Erythroblast (primary cell): Measurements from ENCODE around the gene RAD51B.
"Not testable (repeated sequence)": the region's sequence is repeated elsewhere in the genome, so short reads cannot be mapped to it uniquely, and the experiment has no call there.

Experiments used
- DNase-seq, 2 experiments: peaks; one replicate each; lab custom pipeline; 2025; lab: John Stamatoyannopoulos, UW
- GATA1 ChIP-seq: IDR thresholded peaks from 2 replicates; pipeline ENCODE4 v1.6.1; 2011; ENCODE audit warnings: low read depth, mild to moderate bottlenecking, control low read depth, low read length, moderate library complexity
- POLR2A ChIP-seq: IDR thresholded peaks from 2 replicates; pipeline ENCODE4 v1.6.1; 2011; ENCODE audit warnings: mild to moderate bottlenecking, low read length

Gene RAD51B

DNA sequence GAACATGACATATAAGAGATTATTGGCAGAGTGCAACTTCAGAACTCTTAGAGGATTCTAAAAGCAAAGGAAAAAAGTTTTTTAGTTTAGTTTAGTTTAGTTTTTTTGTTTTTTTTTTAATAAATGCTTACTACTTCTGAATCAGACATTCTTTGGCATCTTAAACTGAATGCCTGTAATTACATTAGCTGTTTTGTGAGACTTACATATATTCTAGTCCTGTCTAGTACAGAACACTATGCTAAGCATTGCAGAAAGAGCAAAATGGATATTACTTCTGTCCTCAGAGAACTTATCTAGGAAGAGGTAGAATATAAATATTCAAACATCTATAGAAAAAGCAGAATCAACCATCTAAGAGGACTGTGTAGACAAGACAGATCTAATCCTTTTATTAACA is 133.2 kb downstream of the RAD51B start:
- no peak for DNase-seq
- TF ChIP-seq POLR2A (no peak), GATA1 (no peak)

DNA sequence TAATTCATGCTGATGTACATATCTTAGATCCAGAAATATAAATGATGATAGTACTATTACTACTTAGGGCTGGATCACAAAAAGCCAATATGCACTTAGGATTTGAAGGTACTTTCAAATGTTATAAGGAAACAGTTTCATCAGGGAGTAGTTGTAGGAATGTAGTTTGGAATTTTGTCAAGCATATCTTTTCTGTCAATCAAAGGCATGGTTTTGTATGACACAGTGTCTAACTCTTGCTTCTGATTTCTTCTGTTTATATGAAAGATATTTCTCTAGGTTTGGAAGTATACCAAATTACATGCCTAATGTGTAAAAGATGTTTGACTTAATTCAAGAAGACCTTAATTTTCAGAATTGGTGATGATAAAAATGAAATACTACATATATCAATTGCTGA is 135.7 kb downstream of the RAD51B start:
- TF ChIP-seq POLR2A (no peak), GATA1 (no peak)
- DNase-seq = no peak

DNA sequence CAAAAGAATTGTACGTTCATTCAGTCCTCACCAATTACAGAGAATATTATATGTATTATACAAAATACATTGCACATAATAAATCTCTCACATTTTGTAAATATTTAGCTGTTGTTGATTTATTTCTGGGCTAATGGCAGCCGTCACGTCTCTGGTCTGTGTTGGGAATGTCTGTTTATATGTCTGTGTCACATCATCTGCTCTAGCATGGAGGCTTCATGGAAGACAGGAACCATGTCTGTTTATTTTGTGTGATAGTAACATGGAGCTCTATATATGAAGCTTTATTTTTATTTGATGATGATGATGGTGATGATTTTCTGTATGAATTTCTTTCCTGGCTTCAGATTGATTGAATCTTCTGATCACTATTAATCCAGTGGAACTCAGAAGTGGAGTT is 138.4 kb downstream of the RAD51B start:
- TF ChIP-seq POLR2A = no peak
- no peak for TF ChIP-seq GATA1
- no peak for DNase-seq

DNA sequence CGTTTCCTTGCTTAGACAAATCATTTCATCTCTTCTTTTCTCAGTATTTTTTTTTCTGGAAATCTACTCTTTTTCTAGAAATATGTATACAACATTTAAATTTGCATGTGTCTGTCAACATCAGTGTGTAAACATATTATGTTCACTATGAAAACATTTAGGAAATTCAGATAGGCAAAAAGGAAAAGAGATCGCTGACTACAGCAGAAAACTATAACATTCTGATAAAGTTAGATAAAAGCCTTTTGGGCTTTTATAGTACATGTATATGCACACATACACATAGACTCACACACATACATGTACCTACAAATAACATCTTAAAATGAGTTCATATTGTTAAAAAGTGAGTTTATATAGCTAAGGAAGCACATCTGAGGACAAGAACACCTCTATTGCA is 142.1 kb downstream of the RAD51B start:
- DNase-seq = no peak
- no peak for TF ChIP-seq GATA1
- TF ChIP-seq POLR2A = no peak

DNA sequence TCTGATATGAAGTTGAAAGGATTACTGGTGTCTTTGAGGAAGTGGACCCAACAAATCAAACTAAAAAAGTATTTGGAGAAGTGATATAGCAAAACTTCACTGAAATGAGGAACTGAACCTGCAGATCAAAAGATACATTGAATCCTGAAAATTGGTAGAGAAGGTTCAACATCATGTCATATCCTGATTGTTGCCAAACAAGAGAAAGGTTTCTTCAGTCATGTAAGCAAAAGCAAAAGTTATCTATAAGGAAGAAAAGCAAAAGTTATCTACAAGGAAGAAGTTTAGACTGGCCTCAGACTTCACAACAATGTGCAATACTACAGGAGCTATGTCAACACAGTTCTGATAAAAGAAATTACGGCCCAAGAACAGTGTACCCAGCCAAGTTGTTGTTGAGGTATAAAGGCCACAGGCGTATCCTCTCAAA is 142.7 kb downstream of the RAD51B start:
- DNase-seq = no peak

DNA sequence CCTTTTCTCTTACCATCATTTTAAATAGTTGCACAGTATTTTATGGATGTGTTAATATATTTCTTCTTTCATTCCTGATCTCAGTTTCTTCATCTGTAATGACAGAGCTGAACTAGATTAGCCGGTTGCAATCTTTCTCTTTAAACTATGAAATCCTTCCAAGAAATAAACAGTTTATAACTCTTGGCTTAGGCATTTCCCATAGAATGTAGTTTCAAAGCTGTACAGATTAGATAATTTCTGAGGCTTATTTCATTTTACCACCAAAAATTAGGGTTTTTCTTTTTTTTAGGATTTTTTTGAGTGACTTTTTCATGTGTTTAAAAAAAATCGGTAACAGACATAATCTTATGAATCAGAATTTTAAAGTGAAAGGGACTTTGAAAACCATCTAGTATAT is 144.0 kb downstream of the RAD51B start:
- no peak for DNase-seq
- no peak for TF ChIP-seq GATA1
- TF ChIP-seq POLR2A = no peak

More for the DNA sequence above, 142.7 kb downstream of the RAD51B start:
- TF ChIP-seq POLR2A (no peak), GATA1 (no peak)

DNA sequence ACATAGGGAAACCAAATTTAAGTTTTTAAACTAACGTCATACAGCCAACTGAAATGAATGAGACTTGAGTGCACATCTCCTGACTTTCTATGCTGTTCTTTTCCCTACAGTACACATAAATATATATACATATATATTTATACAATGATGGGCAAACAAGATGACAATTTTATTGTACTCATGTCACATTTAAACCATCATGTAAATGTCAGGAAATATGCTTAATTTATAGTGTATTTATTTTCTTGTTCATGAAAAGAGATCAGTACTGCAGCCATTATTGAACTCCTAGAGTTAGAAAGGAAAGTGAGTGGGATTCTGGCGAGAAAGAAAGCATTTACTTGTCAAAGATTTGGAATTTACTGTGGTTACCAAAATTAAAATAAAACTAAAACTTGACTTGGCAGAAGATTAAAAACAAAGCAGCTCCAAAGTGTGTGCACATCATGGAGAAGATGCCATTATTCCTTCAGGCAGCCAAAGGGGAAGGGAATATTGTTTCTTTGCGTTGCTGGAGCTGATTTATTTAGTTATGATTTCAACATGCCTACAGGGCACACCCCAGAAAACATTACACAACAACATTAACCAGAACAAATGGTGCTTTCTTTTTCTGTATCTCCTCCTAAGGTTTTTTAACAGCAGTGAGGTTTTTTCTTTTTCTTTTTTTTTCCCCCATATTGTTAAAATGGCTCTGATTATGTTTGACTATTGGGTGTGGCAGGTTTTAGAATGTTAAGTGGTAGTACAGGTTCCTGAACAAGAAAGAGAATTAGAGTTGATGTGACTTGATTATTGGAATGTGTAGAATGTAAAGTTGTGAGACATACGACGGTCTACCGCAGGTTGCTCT is 144.6 kb downstream of the RAD51B start:
- DNase-seq = no peak
- TF ChIP-seq GATA1 (no peak), POLR2A (no peak)

DNA sequence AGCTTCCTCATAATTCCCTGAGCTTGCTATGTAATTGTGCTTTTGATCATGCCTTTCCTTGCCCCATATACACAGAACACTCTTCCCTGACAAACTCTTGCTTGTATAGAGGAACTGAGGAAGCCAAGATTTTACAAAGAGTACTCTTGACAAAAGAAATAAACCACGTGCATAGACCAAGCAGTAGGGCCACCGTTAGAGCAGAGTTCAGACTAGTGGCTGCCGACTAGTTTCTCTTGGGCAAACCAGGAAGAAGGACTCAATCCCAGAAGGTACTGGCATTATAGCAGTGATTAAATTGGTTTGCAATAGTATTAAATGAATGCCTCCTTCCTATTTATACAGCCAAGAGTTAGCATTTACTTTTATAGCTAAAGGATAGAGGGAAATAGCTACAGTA is 146.1 kb downstream of the RAD51B start:
- TF ChIP-seq GATA1 (no peak), POLR2A (no peak)
- DNase-seq = no peak

DNA sequence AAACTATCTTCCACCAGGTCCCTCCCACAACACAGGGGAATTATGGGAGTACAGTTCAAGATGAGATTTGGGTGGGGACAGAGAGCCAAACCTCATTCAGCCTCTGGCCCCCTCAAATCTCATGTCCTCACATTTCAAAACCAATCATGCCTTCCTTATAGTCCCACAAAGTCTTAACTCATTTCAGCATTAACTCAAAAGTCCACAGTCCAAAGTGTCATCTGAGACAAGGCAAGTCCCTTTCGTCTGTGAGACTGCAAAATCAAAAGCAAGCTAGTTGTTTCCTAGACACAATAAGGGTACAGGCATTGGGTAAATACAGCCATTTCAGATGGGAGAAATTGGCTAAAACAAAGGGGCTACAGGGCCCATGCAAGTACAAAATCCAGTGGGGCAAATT is 147.6 kb downstream of the RAD51B start:
- TF ChIP-seq POLR2A (no peak), GATA1 (no peak)
- DNase-seq = no peak

DNA sequence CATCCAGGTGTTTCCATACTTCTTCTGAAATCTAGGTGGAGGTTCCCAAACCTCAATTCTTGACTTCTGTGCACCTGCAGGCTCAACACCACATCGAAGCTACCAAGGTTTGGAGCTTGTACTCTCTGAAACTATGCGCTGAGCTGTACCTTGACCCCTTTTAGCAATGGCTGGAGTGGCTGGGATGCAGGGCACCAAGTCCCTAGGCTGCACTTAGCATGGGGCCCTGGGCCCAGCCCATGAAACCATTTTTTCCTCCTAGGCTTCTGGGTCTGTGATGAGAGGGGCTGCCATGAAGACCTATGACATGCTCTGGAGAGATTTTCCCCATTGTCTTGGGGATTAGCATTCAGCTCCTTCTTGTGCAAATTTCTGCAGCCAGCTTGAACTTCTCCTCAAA is 148.4 kb downstream of the RAD51B start:
- DNase-seq = not testable (repeated sequence)

DNA sequence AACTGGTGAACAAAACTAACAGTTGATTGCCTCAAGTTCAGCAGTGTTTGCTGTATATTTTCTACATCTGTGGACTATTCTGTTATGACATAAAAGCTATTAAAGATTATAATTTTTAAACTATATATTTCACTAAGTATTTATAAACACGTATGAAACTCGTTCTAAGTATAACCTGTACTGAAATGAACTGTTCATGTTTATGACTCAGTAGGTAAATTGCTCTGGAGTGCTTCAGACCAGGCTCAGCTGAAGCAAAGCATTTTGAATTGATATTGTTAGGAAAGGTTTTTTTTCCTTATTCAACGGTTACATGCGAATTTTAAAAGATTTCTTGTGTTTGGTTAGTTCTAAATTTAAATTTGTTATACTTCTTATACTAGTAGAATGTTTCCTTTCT is 151.3 kb downstream of the RAD51B start:
- no peak for TF ChIP-seq POLR2A
- TF ChIP-seq GATA1 = no peak
- DNase-seq = no peak

DNA sequence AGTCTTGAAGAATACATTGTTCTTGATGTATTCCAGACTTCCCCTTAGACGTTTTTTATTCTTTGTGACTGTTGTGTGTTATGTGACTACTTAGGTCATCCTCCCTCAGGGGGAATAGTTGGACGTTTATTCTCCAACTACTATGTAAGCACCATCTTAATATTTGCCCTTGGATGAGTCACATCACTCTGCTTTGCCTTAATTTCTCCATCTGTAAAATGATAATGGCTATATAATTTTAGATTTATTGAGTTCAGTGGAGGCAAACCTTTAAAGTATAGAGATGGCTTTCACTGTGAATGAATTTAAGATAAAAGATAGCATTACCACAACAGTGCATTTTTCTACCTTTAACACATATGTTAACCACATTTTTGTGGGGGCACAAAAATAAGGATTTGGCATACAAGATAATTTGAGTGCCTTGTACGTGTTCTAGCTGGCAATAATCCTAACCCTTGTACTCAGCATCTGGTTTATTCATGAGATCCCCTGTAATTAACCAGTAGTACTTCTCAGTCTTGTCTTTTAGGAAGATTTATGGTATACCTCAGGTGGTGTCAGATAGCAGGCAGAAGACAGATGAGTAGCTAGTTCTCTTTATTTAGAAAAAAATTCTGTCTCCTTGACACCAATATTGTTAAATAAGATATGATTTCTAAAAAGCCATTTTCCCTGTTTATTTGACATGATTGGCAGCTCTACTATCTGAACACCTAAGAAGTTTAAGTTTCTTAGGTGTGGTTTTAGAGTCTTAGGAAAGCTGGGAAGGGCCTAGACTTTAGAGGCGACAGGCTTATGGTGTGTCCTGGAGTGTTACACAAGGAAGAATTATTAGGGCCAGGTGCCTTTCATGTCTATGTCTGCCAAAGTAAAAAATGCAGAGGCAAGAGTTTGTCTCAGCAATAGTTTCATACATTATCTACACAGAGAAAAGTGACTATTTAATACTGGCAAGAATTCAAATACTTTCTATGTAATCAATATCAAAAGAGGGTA is 152.3 kb downstream of the RAD51B start:
- TF ChIP-seq GATA1 = no peak
- no peak for TF ChIP-seq POLR2A
- DNase-seq = no peak

DNA sequence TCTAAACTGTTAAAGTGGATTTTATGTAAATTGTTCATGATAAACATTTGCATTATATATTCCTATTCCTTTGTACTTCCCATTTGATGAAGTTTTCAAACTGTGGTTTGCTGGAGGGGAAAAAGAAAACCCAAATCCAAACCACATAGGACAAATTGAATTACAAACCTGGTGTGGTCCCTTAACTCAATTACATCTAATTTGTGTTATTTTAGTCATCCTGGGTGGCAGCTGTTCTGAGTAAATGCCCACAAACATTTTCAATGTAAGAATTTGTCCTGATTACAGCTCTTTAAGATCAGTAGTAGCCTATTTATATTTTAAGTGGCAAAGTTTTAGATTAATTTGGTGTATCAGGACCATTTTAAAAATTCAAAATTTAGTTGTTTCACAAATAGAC is 153.9 kb downstream of the RAD51B start:
- no peak for DNase-seq
- TF ChIP-seq POLR2A (no peak), GATA1 (no peak)

DNA sequence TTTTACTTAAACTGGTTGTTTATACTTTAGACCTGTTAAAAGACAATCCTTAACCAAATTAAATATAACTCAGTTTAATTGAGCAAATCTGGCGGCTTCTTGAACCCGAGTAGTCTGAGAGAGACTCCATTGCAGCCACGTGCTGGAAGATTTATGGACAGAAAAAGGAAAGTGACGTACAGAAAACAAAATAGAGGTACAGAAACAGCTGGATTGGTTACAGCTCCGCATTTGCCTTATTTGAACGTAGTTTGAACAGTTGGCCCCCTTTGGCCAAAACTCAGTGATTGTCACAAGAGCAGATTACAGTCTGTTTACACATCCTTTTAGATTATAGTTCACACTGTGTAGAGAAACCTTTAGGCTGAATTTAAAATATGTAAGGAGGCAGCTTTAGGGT is 155.9 kb downstream of the RAD51B start:
- DNase-seq = no peak
- TF ChIP-seq GATA1 = no peak
- no peak for TF ChIP-seq POLR2A
